ENCODE measurements around the gene SRRM4.

GRCh38 chr12:119052001-119052400 is 70.7 kb downstream of the SRRM4 start:
- TF ChIP-seq CTCF (conservative IDR thresholded peaks at IDR 0.05; ENCODE audit: low read depth in 2 of 2) (no peak), POLR2AphosphoS5 (IDR thresholded peaks at IDR 0.05; ENCODE audit: low read depth) (no peak), EZH2phosphoT487 (IDR thresholded peaks at IDR 0.05; ENCODE audit: unreplicated experiment) (no peak), CREB1 (CRISPR knock-in tag; IDR thresholded peaks at IDR 0.05; ENCODE audit: low read depth) (no peak), EZH2 (IDR thresholded peaks at IDR 0.05; ENCODE audit: low read depth, unreplicated experiment) (no peak), ZNF331 (CRISPR knock-in tag; IDR thresholded peaks at IDR 0.05; ENCODE audit: low read depth) (no peak), JUNB (IDR thresholded peaks at IDR 0.05; ENCODE audit: unreplicated experiment) (no peak), ETS1 (IDR thresholded peaks at IDR 0.05) (no peak), REST (IDR thresholded peaks at IDR 0.05; ENCODE audit: unreplicated experiment) (no peak)
